ENCODE measurements around the gene USP15. TPM values are rescaled to one million over a fixed set of nuclear protein-coding genes. Genes with fewer than 3 reads are reported as not detected.
A peak's percentile ranks its signal among the peaks of the same experiment; 100 is the strongest.

The USP15 gene
- total RNA-seq, 2 donors from 2014 or later = 186 to 222 TPM

DNA sequence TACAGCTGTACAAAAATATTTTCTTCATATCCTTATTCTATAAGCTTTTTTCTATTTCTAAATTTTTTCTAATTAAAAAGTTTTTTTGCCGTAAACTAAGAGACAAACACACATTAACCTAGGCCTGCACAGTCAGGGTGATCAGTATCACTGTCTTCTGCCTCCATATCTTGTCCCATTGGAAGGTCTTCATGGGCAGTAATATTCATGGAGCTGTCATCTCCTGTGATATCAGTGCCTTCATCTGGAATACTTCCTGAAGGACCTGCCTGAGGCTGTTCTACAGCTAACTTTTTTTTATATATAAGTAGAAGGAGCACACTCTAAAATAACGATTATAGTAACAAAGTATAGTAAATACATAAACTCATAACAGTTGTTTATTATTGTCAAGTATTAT is 17.8 kb downstream of the USP15 start:
- H3K9me3 ChIP-seq (ENCODE audit: control insufficient read depth, low read length, poor library complexity, severe bottlenecking) = no peaks in the 10 kb centered on the region
- ATAC-seq (no peak), DNase-seq (no peak)
- Mint-ChIP-seq H3K27ac (no peak overlapping the region), H3K4me1 (peaks cover 58% of the 10 kb centered on the region), H3K36me3 (ENCODE audit: low read depth) (no peaks in the 10 kb centered on the region), H3K27me3 (no peaks in the 10 kb centered on the region), H3K4me3 (no peak overlapping the region)

DNA sequence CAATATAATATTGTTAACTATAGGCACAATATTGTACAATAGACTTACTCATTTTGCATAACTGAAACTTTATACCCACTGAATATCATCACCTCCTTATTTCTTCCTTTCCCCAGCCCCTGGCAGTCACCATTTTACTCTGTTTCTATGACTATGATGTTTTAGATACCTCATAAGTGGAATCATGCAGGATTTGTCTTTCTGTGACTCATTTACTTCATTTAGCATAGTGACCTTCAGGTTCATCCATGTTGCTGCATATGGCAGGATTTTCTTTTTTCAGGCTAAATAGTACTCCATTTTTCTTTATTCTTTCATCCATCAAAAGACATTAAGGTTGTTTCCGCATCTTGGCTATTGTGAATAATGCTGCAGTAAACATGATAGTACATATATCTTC is 18.9 kb downstream of the USP15 start:
- H3K4me1 Mint-ChIP-seq = peaks cover 53% of the 10 kb centered on the region
- DNase-seq (no peak), ATAC-seq (no peak)
- no peaks in the 10 kb centered on the region for H3K27me3 Mint-ChIP-seq
- H3K9me3 ChIP-seq (ENCODE audit: control insufficient read depth, low read length, poor library complexity, severe bottlenecking) = no peaks in the 10 kb centered on the region
- H3K27ac Mint-ChIP-seq = no peak overlapping the region
- H3K4me3 Mint-ChIP-seq = no peak overlapping the region
- H3K36me3 Mint-ChIP-seq (ENCODE audit: low read depth) = no peaks in the 10 kb centered on the region

DNA sequence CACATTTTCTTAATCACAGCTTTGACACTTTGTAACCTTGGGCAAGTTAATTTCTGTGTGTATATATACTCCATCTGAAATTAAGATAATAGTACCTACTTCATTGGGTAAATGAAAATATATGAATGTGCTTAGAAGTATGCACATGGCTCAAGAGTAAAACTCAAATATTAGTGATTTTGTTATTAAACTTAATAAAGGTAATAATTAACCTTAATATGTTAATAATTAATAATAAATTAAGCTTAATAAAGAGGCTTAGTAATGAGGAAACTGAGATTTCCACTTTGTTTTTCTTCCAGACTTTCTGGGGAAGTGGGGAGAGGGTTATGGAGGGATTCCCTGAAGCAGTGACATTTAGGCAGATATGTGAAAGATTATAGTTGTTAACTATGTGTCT is 19.8 kb downstream of the USP15 start:
- Mint-ChIP-seq H3K27me3 (no peaks in the 10 kb centered on the region), H3K27ac (no peak overlapping the region), H3K4me3 (peak overlapping the region; percentile 55), H3K4me1 (peaks cover 46% of the 10 kb centered on the region), H3K36me3 (ENCODE audit: low read depth) (no peaks in the 10 kb centered on the region)
- no peaks in the 10 kb centered on the region for H3K9me3 ChIP-seq (ENCODE audit: control insufficient read depth, low read length, poor library complexity, severe bottlenecking)
- no peak for DNase-seq
- ATAC-seq = no peak

DNA sequence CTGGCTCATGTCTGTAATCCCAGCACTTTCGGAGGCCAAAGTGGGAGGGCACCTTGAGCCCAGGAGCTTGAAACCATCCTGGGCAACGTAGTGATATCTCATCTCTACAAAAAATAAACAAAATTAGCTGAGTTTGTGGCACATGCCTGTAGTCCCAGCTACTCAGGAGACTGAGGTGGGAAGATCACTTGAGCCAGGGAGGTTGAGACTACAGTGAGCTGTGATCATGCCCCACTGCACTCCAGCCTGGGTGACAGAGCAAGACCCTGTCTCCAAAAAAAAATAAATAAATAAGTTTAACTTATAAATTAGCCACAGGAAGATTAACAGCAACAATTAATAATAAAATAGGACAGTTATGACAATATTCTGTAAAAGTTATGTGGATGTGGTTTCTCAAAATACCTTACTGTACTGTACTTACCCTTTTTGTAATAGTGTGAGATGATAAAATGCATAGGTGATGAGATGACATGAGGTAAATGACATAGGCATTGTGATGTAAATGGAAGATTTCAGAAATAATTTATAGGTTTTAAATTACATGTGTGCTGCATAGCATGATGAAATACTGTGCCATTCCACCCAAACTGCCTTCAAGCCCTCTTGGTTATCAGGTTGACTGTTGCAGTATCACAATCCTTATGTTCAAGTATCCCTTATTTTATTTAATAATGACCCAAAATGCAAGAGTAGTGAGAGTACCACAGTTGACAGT is 22.0 kb downstream of the USP15 start:
- peak overlapping the region; percentile 51 for H3K27ac Mint-ChIP-seq
- DNase-seq = no peak
- peaks cover 39% of the 10 kb centered on the region for H3K4me1 Mint-ChIP-seq
- no peaks in the 10 kb centered on the region for H3K27me3 Mint-ChIP-seq
- H3K4me3 Mint-ChIP-seq = no peak overlapping the region
- H3K9me3 ChIP-seq (ENCODE audit: control insufficient read depth, low read length, poor library complexity, severe bottlenecking) = no peaks in the 10 kb centered on the region
- no peaks in the 10 kb centered on the region for H3K36me3 Mint-ChIP-seq (ENCODE audit: low read depth)
- ATAC-seq = no peak

DNA sequence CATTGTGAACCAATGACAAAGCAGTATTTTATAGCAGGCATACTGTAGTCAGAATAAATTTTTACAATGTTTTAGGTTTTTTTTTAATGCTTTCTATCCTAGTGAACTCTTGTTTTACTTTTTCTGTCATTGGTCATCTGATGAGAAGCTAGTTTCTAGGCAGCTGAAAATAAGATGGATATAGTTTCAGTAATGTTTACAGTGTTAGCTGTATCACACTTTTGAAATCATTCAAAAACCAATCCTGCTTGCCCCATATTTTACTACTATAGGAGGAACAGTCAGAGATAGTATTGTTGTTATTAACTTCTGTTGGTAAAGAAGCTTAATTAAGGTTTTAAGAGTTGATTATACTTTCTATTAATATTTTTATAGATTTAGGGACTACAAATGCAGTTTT is 24.5 kb downstream of the USP15 start:
- Mint-ChIP-seq H3K27me3 (no peaks in the 10 kb centered on the region), H3K4me1 (peaks cover 55% of the 10 kb centered on the region), H3K4me3 (no peak overlapping the region), H3K36me3 (ENCODE audit: low read depth) (no peaks in the 10 kb centered on the region), H3K27ac (no peak overlapping the region)
- no peaks in the 10 kb centered on the region for H3K9me3 ChIP-seq (ENCODE audit: control insufficient read depth, low read length, poor library complexity, severe bottlenecking)
- ATAC-seq (no peak), DNase-seq (no peak)

DNA sequence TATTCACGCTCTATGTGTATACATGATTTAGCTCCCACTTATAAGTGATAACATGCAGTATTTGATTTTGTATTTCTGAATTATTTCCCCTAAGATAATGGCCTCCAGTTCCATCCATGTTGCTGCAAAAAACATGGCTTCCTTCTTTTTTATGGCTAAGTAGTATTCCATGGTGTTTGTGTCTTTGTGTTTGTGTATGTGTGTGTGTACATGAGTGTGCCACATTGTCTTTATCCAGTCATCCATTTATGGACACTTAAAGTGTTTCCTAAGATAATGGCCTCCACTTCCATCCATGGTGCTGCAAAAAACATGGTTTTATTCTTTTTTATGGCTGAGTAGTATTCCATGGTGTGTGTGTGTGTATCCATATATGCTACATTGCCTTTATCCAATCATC is 25.1 kb downstream of the USP15 start:
- DNase-seq (no peak), ATAC-seq (no peak)
- no peaks in the 10 kb centered on the region for H3K9me3 ChIP-seq (ENCODE audit: control insufficient read depth, low read length, poor library complexity, severe bottlenecking)
- peaks cover 51% of the 10 kb centered on the region for H3K4me1 Mint-ChIP-seq
- H3K27me3 Mint-ChIP-seq = no peaks in the 10 kb centered on the region
- no peak overlapping the region for H3K4me3 Mint-ChIP-seq
- H3K27ac Mint-ChIP-seq = peak overlapping the region; percentile 6
- no peaks in the 10 kb centered on the region for H3K36me3 Mint-ChIP-seq (ENCODE audit: low read depth)

DNA sequence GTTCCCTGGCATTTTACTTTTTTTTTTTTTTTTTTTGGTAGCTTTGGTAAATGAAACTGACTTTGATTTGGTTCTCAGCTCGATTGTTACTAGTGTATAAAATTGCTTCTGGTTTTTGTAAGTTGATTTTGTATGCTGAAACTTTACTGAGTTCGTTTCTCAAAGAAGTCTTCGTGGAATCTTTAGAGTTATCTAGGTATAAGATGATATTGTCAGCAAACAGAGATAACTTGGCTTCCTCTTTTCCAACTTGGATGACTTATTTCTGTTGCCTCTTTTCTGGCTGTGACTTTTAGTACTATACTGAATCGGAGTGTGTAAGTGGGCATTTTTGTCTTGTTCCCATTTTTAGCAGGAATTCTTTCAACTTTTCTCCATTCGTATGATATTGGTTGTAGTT is 28.1 kb downstream of the USP15 start:
- H3K36me3 Mint-ChIP-seq (ENCODE audit: low read depth) = no peaks in the 10 kb centered on the region
- ATAC-seq (no peak), DNase-seq (no peak)
- peaks cover 36% of the 10 kb centered on the region for H3K4me1 Mint-ChIP-seq
- H3K27me3 Mint-ChIP-seq = no peaks in the 10 kb centered on the region
- peaks cover 2% of the 10 kb centered on the region for H3K9me3 ChIP-seq (ENCODE audit: control insufficient read depth, low read length, poor library complexity, severe bottlenecking)
- no peak overlapping the region for H3K4me3 Mint-ChIP-seq
- peak overlapping the region; percentile 41 for H3K27ac Mint-ChIP-seq

DNA sequence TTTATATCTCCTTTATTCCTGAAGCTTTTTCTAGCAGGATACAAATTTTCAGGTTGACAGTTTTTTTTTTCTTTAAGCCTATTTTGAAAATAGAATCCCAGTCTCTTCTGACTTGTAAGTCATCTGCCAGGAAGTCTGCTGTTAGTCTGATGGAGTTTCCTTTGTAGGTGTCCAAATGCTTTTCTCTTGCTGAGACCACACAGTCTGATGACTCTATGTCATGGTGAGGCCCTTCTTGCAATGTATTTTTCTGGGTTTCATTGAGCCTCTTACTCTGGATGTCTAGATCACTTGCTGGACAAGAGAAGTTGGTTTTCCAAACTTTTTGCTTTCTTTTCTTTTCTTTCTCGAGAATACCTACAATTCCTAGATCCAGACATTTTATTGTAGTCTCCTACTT is 30.6 kb downstream of the USP15 start:
- no peak overlapping the region for H3K27ac Mint-ChIP-seq

DNA sequence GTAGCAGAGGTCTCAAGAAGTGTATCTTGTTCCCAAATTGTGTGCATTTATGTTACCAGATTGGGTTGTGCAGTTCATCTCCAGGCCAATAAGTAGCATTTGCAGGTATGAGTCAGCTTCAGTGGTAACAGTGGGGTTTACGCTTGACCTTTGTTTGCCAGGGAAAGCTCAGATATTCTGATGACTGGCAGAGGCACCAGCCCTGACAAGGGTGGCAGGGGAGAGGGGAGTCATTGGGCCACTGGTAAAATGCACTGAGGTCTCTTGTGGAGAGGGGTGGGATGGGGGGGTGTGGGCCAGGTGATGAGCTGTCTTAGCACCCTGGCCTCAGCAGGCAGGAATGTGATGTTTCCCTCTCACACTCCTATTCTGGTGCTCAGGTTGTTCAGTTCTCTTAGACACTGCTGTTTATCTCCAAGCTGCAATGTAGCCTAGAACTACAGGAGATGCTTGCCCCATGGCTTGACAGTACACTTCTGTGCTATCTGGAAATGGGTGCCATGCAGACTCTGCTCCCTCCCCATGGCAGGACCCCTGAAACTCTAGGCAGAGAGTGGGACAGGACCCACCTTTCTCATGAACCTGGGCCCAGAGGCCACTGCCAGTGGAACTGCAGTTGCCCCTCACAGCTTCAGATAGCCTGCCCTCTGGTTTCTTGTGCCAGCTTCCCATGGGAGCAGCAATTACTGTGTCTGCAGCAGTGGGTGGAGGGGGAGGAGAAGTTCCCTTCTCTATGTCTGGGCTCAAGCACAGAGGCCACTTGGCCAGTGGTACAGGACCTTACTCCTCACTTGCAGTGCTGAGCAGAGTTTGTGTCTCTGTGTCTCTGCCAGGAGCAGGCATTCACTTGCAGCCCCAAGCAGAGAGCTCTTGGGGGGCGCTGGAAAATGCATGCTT is 31.9 kb downstream of the USP15 start:
- Mint-ChIP-seq H3K27me3 (no peaks in the 10 kb centered on the region), H3K4me1 (peaks cover 48% of the 10 kb centered on the region), H3K27ac (no peak overlapping the region), H3K4me3 (no peak overlapping the region), H3K36me3 (ENCODE audit: low read depth) (peaks cover 6% of the 10 kb centered on the region)
- ATAC-seq (peak; percentile 12), DNase-seq (no peak)
- H3K9me3 ChIP-seq (ENCODE audit: control insufficient read depth, low read length, poor library complexity, severe bottlenecking) = peaks cover 2% of the 10 kb centered on the region

More for the DNA sequence above, 30.6 kb downstream of the USP15 start:
- peaks cover 2% of the 10 kb centered on the region for H3K9me3 ChIP-seq (ENCODE audit: control insufficient read depth, low read length, poor library complexity, severe bottlenecking)
- DNase-seq = no peak
- no peaks in the 10 kb centered on the region for H3K27me3 Mint-ChIP-seq
- peaks cover 42% of the 10 kb centered on the region for H3K4me1 Mint-ChIP-seq
- peaks cover 6% of the 10 kb centered on the region for H3K36me3 Mint-ChIP-seq (ENCODE audit: low read depth)
- no peak overlapping the region for H3K4me3 Mint-ChIP-seq
- ATAC-seq = no peak

DNA sequence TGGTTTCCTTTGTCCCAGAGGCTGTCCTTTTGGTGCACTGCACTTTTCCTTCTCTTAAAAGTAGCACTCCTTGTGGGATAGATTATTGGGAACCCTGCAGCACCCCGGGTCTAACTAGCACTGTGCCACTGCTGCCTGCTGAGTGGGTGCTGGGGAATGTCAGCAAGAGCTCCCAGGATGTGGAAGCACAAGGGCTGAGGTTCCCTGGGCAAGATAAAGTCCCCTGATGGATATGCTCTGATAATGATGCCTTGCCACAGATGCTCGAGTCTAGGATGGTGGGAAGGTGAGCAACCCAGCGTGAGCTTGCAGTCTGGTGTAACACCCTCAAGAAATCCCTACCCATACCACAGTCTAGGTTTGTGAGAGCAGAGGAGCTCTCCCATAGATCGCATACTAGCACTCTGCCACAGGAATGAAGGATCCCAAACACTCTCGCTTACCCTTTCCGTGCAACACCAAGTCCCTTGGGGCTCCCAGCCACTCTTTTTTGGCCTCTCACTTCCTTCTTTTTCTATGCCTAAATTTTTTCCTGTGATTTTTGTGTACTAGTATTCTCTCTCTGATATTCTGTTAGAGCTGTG is 32.6 kb downstream of the USP15 start:
- H3K4me1 Mint-ChIP-seq = peaks cover 43% of the 10 kb centered on the region
- H3K27ac Mint-ChIP-seq = no peak overlapping the region
- H3K27me3 Mint-ChIP-seq = no peaks in the 10 kb centered on the region
- no peak for ATAC-seq
- no peak for DNase-seq
- peaks cover 6% of the 10 kb centered on the region for H3K36me3 Mint-ChIP-seq (ENCODE audit: low read depth)
- no peak overlapping the region for H3K4me3 Mint-ChIP-seq
- peaks cover 2% of the 10 kb centered on the region for H3K9me3 ChIP-seq (ENCODE audit: control insufficient read depth, low read length, poor library complexity, severe bottlenecking)

DNA sequence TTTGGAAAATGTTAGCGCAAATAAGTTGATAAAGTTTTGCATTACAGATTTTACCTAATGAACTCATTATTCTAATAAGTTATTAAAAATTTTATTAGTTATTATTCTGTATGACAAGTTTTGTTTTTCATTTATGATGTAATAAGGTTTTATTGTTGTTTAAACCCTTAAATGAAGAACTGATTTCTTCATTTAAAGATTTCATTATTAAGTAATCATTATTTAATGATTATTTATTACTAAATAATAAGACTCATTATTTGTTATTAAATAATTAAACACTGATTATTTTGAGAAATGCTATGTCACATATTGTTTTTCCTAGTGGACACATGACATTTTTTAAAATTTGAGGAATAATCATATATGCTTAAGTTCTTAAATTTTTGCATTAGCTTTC is 34.2 kb downstream of the USP15 start:
- H3K9me3 ChIP-seq (ENCODE audit: control insufficient read depth, low read length, poor library complexity, severe bottlenecking) = peaks cover 2% of the 10 kb centered on the region
- no peaks in the 10 kb centered on the region for H3K27me3 Mint-ChIP-seq
- H3K4me1 Mint-ChIP-seq = peaks cover 38% of the 10 kb centered on the region
- ATAC-seq = no peak
- no peak for DNase-seq
- H3K4me3 Mint-ChIP-seq = no peak overlapping the region
- H3K36me3 Mint-ChIP-seq (ENCODE audit: low read depth) = peaks cover 6% of the 10 kb centered on the region
- no peak overlapping the region for H3K27ac Mint-ChIP-seq

DNA sequence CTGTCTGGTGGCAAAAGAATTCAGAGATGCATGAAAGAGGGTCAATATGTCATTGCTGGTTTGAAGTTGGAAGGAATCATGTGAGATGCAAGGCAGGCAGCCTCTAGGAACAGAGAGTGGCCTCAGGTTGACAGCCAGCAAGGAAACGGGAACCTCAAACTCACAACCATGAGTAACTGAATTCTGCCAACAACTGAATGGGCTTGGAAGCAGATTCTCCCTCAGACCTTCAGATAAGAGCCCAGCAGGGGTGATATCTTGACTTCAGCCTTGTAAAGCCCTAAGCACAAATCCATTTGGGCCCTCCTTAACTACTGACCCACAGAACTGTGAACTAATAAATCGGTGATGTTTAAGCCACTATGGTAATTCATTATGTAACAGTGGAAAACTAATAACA is 35.8 kb downstream of the USP15 start:
- no peak overlapping the region for H3K4me3 Mint-ChIP-seq
- no peak for ATAC-seq
- peaks cover 2% of the 10 kb centered on the region for H3K9me3 ChIP-seq (ENCODE audit: control insufficient read depth, low read length, poor library complexity, severe bottlenecking)
- no peaks in the 10 kb centered on the region for H3K27me3 Mint-ChIP-seq
- peaks cover 10% of the 10 kb centered on the region for H3K36me3 Mint-ChIP-seq (ENCODE audit: low read depth)
- H3K4me1 Mint-ChIP-seq = peaks cover 41% of the 10 kb centered on the region
- no peak for DNase-seq
- no peak overlapping the region for H3K27ac Mint-ChIP-seq

DNA sequence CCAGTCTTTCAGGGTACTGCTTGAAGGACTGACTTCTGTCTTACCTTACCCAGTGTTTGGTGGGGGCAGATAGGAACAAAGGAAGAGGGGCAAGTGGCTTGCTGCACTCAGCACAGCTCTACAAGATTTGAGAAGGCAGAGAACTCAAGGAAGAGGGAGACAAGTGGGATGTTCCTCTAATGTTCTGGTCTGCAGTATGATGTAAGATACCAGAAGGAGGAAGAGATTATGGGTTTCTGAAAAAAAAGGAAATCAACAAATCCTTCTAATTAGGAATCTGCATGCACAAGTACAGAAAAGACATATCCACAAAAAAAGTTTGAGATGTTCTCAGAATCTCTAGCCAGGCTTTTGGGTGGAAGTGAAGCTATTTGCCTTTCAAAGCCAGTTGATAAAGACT is 37.1 kb downstream of the USP15 start:
- H3K27ac Mint-ChIP-seq = peak overlapping the region; percentile 91
- no peak overlapping the region for H3K4me3 Mint-ChIP-seq
- H3K36me3 Mint-ChIP-seq (ENCODE audit: low read depth) = peaks cover 10% of the 10 kb centered on the region
- no peaks in the 10 kb centered on the region for H3K27me3 Mint-ChIP-seq
- H3K4me1 Mint-ChIP-seq = peaks cover 43% of the 10 kb centered on the region
- DNase-seq = no peak
- no peak for ATAC-seq
- no peaks in the 10 kb centered on the region for H3K9me3 ChIP-seq (ENCODE audit: control insufficient read depth, low read length, poor library complexity, severe bottlenecking)

All from T-helper 17 cell (primary cell).